SKM-1 treated with dmso at 0.1 percent for 144 hours (cell line): Measurements from ENCODE around the gene PELO.
A peak's percentile ranks its signal among the peaks of the same experiment; 100 is the strongest.
"Not testable (repeated sequence)": the region's sequence is repeated elsewhere in the genome, so short reads cannot be mapped to it uniquely, and the experiment has no call there.

Source experiments
- DNase-seq: peaks from one replicate; lab custom pipeline; 2025; ENCODE audit not compliant: unreplicated experiment; lab: John Stamatoyannopoulos, UW

PELO gene

DNA sequence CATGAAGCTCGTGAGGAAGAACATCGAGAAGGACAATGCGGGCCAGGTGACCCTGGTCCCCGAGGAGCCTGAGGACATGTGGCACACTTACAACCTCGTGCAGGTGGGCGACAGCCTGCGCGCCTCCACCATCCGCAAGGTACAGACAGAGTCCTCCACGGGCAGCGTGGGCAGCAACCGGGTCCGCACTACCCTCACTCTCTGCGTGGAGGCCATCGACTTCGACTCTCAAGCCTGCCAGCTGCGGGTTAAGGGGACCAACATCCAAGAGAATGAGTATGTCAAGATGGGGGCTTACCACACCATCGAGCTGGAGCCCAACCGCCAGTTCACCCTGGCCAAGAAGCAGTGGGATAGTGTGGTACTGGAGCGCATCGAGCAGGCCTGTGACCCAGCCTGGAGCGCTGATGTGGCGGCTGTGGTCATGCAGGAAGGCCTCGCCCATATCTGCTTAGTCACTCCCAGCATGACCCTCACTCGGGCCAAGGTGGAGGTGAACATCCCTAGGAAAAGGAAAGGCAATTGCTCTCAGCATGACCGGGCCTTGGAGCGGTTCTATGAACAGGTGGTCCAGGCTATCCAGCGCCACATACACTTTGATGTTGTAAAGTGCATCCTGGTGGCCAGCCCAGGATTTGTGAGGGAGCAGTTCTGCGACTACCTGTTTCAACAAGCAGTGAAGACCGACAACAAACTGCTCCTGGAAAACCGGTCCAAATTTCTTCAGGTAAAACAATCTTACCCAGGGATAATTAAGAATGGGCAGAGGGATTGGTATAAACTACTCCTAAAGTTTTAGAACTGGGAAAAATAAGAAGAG, 12.9 kb downstream of the PELO start:
- DNase-seq, result no peak

DNA sequence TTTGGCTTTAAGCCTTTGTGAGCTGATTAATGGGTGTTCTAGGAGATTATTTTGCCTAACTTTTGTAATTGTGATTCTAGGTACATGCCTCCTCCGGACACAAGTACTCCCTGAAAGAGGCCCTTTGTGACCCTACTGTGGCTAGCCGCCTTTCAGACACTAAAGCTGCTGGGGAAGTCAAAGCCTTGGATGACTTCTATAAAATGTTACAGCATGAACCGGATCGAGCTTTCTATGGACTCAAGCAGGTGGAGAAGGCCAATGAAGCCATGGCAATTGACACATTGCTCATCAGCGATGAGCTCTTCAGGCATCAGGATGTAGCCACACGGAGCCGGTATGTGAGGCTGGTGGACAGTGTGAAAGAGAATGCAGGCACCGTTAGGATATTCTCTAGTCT, 13.6 kb downstream of the PELO start:
- DNase-seq, result no peak

DNA sequence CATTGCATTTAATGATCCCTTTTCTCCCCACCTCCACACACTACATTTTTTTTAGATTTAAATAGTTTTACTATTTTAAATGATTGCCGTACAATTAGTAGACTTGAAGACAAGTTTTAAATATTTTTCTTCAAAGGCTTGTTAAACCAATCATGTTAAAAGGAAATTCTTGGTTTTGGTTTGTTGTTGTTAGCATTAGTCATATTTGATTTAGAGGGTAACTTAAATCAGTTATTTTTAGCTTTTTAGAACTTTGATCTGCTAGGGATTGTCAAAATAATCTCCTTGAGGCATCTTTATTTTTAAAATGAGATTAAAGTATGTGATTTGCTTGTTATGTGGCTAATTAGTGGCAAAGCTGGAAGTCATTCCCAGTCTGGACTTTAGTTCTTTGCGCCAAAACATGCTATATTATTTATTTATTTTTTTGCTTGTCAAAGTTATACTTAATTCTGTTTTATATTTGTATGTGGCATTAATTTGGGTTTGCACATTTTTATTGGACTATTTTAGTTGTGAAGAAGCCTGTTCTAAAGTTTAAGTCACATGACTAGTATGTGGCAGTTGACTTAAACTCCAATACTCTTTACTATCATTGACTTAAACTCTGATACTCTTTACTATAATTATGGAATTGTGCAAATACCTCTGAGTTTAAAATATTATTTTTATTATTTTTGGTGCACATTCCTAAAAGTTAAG, 14.7 kb downstream of the PELO start:
- DNase-seq, result no peak

DNA sequence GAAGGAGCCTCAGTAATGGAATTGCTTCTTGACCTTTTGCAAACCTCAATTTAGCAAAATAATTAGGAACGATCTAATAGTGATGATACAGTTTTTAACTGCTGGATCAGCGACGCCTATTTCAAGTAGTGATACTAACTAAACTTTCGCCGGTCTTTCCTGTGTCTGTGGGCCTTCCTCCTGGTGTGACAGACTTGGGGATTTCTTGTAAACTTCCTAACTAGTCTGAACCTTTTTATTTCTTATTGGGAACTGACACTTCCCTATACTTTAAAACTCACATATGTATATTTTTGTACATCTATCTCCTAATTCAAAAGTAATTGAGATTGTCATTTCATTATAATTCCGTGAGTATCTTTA, 15.2 kb downstream of the PELO start:
- DNase-seq, result no peak

DNA sequence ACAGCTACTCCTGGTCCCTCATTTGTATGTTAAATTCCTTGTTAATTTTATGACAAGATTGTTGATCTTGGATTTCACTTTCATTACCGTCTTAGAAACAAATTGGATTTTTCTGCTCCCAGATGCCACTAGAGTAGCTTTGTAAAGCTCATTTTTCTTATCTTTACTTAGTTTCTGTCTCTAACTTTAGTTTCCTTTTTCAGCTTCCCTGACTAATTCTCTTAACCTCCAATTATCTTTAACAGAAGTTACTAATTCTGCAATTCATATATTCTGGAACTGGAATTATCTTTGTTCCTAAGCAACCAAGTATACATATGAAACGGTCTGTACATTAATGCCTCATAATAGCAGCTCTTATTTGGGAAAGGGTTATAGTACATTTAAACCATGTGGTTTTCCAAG, 16.7 kb downstream of the PELO start:
- DNase-seq, result no peak

DNA sequence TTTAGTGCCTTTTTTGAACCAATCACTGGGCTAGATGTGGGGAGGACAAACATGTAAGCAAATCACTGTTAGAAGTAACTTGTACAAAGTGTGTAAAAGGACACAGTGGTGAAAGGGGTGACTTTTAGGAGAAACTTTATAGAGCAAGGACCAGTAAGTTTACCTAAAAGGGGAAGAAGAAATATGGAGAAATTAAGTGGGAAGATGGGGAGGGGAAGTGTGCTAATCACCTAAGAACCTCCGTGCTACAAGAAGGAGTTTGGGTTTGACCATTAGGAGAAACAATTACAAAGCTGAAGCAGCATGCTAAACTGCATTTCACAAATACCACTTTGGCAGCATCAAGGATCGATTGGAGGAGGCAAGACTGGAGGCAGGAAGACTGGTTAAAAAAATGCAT, 17.3 kb downstream of the PELO start:
- peak; percentile 60 for DNase-seq

DNA sequence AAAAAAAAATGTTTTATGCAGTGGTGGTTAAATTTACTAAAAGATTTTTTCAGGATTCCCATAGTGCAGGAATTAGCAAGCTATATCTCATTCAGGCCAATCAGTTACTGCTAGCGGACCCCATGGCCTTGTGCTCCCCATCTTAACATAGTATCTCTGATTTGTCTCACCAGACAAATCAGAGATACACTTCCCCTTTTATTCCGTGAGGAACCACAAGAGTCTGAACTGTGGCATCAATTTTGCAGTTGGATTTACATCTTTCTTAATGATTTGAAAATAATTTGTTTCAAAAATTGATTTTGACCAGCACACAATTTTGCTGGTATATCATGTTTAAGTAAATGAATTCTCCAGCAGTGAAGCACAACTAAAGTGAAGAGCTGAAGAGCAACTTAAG, 17.9 kb downstream of the PELO start:
- DNase-seq, result peak; percentile 19

DNA sequence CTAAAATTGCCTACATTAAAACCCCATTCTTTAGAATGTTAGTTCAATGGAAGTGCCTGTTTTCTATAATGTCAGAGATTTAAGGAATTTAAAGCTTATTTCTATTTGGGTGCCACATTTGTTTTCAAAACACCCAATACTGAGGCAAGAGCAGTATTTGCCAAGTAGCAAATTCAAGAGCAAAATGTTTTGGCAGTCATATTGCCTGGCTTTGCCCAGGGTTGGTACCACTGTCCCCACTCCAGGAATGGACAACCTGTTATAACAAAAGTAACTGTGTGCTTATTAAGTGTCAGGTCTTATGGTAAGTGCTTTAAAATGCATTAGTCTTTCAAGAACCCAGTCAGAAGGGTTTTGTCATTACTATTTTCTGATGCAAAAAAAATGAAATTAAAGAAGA, 19.3 kb downstream of the PELO start:
- no peak for DNase-seq

DNA sequence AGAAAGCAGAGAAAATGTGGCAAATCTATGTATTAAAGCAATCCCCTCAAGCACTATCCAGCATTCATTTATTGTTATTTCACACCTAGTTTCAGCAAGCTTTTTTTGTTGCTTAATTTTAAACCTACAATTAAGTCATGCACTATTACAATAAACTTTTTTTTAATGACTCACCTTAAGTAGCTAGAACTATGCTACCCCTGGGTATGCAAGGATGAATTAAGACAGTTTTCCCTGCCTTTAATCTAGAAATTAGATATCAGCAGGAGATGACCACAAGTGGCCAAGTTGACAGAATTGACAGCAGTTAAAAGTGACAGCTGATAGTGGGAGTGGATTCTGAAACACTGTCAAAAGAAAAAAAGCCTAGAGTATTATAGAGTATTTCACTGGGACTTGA, 20.0 kb downstream of the PELO start:
- DNase-seq, result no peak

DNA sequence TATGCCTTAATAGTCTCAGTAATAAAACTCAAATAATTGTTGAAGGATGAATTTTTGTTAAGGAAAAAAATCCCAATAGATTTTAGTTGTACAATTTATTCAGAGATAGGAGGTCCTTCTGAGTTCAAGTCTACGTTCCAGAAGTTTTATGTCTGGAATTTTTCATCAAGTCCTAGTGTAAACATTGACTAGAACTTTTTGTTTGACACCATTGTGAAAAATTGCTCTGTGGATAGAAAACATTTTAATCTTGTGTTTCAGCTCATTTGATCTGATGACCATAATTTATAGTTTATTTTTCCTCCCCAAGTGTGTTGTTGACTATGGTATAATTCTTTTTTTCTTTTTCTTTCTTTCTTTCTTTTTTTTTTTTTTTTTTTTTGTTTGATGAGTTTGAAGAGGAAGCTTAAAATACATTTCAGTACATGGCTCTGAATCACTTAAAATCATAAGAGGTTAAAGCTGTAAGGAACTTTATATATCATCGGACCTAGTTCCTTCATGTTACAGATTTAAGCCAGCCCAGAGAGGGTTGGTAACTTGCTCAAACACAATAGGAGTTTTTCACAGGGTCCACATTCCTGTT, 20.7 kb downstream of the PELO start:
- no peak for DNase-seq

DNA sequence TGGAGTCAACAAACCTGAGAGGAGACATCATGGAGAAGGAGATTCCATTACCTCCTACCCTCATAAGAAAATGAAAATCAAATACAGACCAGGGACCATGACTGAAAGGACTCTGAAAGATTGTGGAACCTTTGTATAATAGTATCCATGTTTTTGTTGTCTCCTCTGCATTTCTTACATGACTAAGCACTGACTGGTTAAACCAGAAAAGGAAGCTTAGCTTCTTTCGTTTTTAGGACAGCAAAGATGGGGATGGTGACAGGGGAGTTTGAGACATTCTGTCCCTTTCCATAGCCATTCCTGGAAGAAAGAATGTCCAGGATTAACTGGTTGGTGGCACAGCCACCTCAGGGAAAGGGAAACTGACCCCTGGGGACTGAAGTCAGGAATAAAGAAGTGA, 22.2 kb downstream of the PELO start:
- no peak for DNase-seq

DNA sequence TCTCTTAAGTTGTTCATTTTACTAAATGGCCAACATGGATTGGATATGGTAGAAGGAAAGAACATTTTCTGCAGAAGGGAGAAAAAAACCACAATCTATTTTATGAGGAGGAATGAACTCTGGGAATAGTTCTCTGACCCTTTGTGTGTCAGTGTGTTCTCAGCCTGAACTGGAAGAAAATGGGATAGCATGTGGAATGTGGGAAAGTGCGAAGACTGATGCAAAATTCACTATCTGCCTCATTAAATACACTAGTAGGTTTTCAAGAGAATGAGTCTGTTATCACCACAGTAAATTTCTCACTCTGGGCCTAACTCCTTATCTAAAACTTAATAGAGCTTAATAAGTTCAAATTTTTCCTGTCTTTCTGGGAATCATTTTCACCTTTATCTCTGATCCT, 22.7 kb downstream of the PELO start:
- no peak for DNase-seq

DNA sequence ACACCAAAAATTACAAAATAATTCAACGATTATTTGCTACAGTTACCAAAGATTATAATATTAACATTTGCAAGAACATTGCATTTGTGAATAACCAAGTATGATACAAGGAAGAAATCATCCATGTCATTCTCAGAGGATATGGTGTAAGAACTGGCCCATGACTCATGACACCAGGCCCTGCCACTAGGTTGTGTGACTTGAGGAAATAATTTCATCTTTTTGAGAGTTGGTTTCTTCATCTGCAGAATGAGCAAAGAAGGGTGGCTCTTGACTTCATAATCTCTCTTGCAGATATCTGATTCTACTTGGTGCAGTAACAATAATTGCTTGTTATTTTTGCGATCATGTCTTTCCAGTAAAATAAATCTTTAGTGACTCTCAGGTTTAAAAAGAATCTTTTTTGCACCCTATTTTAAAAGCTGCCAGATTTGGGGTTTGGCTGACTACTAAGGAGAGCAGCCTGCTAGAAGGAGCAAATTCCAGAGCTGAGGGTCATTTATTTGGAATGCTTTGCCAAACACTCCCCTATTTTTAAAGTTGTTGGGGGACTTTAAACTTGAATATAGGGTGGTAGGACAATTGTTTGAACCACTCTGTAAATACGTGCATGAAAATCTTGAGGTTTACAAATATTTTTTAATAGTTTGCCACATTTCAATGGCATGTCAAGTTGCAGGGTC, 23.5 kb downstream of the PELO start:
- DNase-seq, result peak; percentile 89

DNA sequence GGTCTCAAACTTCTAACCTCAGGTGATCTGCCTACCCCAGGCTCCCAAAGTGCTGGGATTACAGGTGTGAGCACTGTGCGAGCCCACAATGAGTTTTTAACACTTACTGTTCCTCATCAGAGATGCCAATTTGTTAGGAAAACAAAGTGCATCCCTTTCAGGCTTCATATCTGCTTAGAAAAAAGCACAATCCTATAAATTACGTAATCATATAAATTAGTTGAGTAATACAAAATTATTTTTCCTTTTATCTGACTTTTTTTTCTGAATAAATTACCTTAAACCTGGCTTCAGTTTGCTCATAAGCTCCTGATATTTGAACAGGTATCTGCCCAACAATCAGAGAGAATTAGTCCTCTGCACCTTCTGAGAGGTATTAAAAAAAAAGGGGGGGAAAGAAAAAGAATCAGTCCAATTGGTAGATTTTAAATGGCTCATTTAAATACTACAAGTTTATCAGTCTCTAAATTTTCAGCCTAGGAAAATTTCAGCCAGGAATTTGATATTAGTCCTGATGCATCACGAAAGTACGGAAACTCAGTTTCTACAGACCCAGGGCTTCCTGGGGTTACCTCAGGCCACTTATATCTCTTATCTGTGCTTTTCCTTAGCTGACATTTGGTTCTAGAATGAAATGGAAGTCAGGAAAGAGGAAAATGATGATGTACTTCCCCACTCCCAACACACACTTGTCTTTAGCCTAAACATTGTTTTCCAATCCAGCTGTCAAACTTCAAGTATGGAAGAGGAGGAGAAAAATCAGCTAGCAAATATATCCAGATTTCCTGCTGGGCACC, 26.8 kb downstream of the PELO start:
- no peak for DNase-seq

DNA sequence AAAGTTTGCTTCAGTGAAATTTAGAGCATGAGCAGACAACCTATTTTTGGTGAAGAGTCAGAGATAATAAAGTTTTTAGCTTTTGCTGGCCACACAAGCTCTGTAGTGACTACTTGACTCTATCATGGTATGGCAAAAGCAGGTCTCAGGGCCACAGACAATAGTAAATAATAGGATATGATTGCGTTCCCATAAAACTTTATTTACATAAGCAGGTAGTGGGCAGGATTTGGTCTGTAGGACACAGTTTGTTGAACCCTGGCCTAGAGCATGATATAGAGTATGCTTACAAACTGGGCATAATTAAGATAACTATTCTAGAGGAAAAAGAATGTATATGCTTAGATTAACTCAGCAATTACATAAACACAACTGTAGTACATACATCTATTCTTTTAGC, 30.1 kb downstream of the PELO start:
- no peak for DNase-seq

DNA sequence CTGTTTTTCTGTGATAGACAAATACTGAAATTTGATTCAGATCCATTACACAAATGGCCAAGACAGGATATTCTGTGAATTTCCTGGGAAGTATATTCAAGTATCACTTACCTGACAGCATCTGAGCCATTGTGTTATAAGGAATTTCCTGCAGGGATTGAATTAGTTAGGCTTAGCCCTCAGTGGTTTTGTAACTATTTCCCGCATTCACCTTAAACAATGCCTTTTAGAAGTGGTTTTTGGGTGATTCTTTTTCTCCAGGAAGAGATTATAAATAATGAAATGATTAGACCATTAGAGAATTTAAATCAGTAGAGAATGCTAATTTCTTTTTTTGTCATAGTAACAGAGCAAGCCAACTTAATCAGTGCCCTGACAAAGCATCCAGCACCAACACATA, 30.6 kb downstream of the PELO start:
- no peak for DNase-seq

DNA sequence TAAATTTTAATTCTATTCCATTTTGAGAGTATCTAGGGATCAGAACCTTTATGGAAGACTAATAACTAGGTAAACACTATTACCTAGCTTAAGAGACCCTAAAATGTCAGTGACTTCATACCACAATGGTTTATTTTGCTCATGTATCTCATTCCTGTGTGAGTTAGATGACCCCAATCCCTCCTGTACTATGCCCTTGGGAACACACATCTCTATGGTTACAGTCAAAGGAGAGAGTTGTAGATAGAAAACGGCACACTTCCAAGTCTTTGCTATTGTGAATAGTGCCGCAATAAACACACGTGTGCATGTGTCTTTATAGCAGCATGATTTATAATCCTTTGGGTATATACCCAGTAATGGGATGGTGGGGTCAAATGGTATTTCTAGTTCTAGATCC, 31.1 kb downstream of the PELO start:
- DNase-seq, result not testable (repeated sequence)

DNA sequence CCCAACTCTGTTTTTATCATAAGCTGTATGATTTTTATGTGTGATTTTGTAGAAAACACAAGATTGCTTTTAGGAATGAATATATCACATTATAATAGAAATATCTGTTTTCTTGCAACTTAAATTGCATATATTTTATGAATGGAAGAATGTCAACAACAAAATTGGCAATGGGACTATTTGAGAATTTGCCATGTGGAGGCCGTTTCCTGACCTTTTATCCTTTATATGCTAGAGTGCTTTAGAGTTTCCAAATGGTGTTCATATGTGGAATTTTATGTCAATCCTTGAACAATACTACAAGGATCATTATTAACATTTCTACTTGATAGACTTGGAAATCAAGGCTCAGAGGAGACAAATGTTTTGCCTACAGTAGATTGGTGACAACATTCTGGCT, 34.2 kb downstream of the PELO start:
- DNase-seq, result no peak

DNA sequence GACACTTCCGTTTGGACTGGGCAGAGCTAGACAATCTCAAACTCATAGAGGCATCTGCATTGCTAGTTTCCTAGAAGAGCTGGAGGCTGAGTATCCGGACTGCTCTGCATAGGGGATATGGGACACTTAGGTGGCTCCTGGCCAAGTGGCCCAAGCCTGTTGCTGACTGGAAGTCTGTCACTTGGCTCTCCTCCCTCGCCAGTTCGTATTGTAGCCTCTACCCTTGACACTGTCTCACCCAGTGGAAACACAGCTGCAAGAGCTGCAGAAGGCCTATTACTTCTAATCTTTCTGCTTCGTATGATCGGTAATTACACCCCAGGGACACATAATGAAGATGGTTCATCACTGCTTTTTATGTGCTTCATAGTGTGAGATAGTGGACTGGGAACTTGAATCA, 34.7 kb downstream of the PELO start:
- no peak for DNase-seq

DNA sequence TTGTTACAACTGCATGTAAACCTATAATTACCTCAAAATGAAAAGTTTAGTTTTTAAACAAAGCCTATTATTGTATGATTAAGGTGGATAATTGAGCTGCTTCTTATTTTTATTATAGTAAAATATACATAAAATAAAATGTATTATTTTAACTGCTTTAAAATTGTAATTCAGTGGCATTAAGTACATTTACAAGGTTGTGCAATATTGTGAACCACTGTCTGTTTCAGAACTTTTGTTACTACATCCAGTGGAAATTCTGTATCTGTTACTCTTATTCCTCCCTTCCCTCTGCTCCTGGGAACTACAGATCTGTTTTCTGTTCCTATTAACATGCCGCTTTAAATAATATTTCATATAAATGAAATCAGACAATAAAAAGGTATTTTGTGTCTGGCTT, 37.1 kb downstream of the PELO start:
- DNase-seq, result no peak

DNA sequence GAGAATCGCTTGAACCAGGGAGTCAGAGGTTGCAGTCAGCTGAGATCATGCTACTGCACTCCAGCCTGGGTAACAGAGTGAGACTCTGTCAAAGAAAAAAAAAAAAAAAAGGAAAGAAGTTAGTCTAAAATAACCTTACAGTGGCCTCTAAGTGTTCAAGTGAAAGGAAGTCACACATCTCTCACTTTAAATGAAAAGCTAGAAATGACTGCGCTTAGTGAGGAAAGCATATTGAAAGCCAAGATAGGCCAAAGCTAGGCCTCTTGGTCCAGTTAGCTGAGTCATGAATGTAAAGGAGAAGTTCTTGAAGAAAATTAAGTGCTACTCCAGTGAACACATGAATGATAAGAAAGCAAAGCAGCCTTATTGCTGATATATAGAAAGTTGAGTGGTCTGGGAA, 38.1 kb downstream of the PELO start:
- DNase-seq, result peak; percentile 46
